Measurements from ENCODE around the gene OR2T29.
"Not testable (repeated sequence)": the region's sequence is repeated elsewhere in the genome, so short reads cannot be mapped to it uniquely, and the experiment has no call there.

The OR2T29 gene

DNA sequence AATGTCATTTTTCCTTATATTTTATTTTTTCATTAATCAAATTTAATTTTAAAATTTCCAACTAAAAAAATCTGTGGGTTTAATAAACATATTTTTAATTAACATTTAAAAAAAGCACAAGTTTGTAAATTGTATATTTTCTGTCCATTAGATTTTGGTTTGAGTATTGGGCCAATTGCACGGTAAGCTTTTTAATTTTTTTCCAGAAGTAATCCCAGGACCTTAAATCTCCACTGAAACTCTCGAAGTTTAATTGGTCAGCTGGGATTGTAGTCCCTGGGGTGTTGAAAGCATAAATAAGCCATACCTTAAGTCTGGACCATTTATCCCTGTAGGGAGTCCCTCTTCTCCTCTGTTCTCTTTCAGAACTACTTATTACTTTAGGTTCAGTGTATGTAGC is 54.8 kb downstream of the OR2T29 start, which contains the start of gene OR2G6:
OR2G6 (plus strand) TSS at position 301 of the 400 bp plus-strand sequence. CDS start 13,574 bp downstream, outside the sequence.
- DNase-seq: not testable (repeated sequence)

All from kidney glomerular epithelial cell (primary cell).